ENCODE results near the gene ERC2.

The ERC2 gene

GRCh38 chr3:55658690-55659562 lies 809.3 kb downstream of the ERC2 start:
- no peak for TF ChIP-seq POU6F1 (CRISPR knock-in tag; IDR thresholded peaks at IDR 0.05; ENCODE audit: borderline replicate concordance, low read depth)
- no peak for TF ChIP-seq PATZ1 (CRISPR knock-in tag; IDR thresholded peaks at IDR 0.05; ENCODE audit: borderline replicate concordance)
- TF ChIP-seq CSDC2 (CRISPR knock-in tag; IDR thresholded peaks at IDR 0.05), result no peak
- TF ChIP-seq RARB (CRISPR knock-in tag; IDR thresholded peaks at IDR 0.05), result no peak
- TF ChIP-seq ZC3H10 (CRISPR knock-in tag; IDR thresholded peaks at IDR 0.05), result no peak
- no peak for TF ChIP-seq TSHZ2 (CRISPR knock-in tag; IDR thresholded peaks at IDR 0.05)
- no peak for TF ChIP-seq SNAI2 (CRISPR knock-in tag; IDR thresholded peaks at IDR 0.05)
- no peak for TF ChIP-seq OSR1 (CRISPR knock-in tag; IDR thresholded peaks at IDR 0.05)
- TF ChIP-seq ZNF8 (CRISPR knock-in tag; IDR thresholded peaks at IDR 0.05), result no peak
- no peak for TF ChIP-seq ESRRG (CRISPR knock-in tag; IDR thresholded peaks at IDR 0.05)
- no peak for TF ChIP-seq ARNTL (CRISPR knock-in tag; IDR thresholded peaks at IDR 0.05; ENCODE audit: borderline replicate concordance, low read depth)
- no peak for TF ChIP-seq ZFP3 (CRISPR knock-in tag; IDR thresholded peaks at IDR 0.05)
- no peak for TF ChIP-seq ZFP30 (CRISPR knock-in tag; IDR thresholded peaks at IDR 0.05)
- no peak for TF ChIP-seq PPARA (CRISPR knock-in tag; IDR thresholded peaks at IDR 0.05; ENCODE audit: borderline replicate concordance)
- ATAC-seq, result no peak

GRCh38 chr3:55658270-55658669 lies 810.0 kb downstream of the ERC2 start:
- TF ChIP-seq ZFP3 (CRISPR knock-in tag; IDR thresholded peaks at IDR 0.05) (no peak), ZC3H10 (CRISPR knock-in tag; IDR thresholded peaks at IDR 0.05) (no peak), ZNF565 (CRISPR knock-in tag; conservative IDR thresholded peaks at IDR 0.05; ENCODE audit: low read depth) (no peak), ZNF8 (CRISPR knock-in tag; IDR thresholded peaks at IDR 0.05) (no peak), ISL1 (CRISPR knock-in tag; IDR thresholded peaks at IDR 0.05) (no peak), TOX (CRISPR knock-in tag; IDR thresholded peaks at IDR 0.05; ENCODE audit: borderline replicate concordance) (no peak), ZNF70 (CRISPR knock-in tag; IDR thresholded peaks at IDR 0.05) (no peak), SNAI2 (CRISPR knock-in tag; IDR thresholded peaks at IDR 0.05) (no peak), BACH2 (CRISPR knock-in tag; IDR thresholded peaks at IDR 0.05; ENCODE audit: borderline replicate concordance) (no peak), RARB (CRISPR knock-in tag; IDR thresholded peaks at IDR 0.05) (no peak), ARNTL (CRISPR knock-in tag; IDR thresholded peaks at IDR 0.05; ENCODE audit: borderline replicate concordance, low read depth) (no peak), PPARA (CRISPR knock-in tag; IDR thresholded peaks at IDR 0.05; ENCODE audit: borderline replicate concordance) (no peak), ZFP30 (CRISPR knock-in tag; IDR thresholded peaks at IDR 0.05) (no peak), PATZ1 (CRISPR knock-in tag; IDR thresholded peaks at IDR 0.05; ENCODE audit: borderline replicate concordance) (no peak), CSRNP3 (CRISPR knock-in tag; IDR thresholded peaks at IDR 0.05) (no peak), TCF4 (CRISPR knock-in tag; IDR thresholded peaks at IDR 0.05; ENCODE audit: borderline replicate concordance) (no peak), POU6F1 (CRISPR knock-in tag; IDR thresholded peaks at IDR 0.05; ENCODE audit: borderline replicate concordance, low read depth) (no peak)
- no peak for ATAC-seq

Data from SK-N-SH treated with all-trans-retinoic acid at 6 μM for 48 hours (cell line).